Lower lobe of right lung (tissue), 2 donors: ENCODE results near the gene MT2A. TPM values are rescaled to one million over a fixed set of nuclear protein-coding genes. Genes with fewer than 3 reads are reported as not detected.

Source experiments
- ATAC-seq, 2 donors: fragments of 200-7000 bp; cut with Tn5 transposase; one replicate each; pipeline ENCODE4 v1.9.1; 2020 to 2022; ENCODE audit warnings: mild to moderate bottlenecking in 2 of 2, moderate library complexity in 2 of 2
- DNase-seq: peaks from one replicate; pipeline ENCODE4 v3.0.0-alpha.2; 2020
- H3K27ac ChIP-seq: fragments of 200-600 bp; one replicate; pipeline ENCODE4 v1.8.0; 2022
- H3K27me3 ChIP-seq: fragments of 200-600 bp; one replicate; pipeline ENCODE4 v1.8.0; 2022; ENCODE audit warnings: low read depth
- H3K36me3 ChIP-seq: fragments of 200-600 bp; one replicate; pipeline ENCODE4 v1.8.0; 2022; ENCODE audit warnings: mild to moderate bottlenecking
- H3K4me1 ChIP-seq: fragments of 200-600 bp; one replicate; pipeline ENCODE4 v1.8.0; 2022
- H3K4me3 ChIP-seq: fragments of 200-600 bp; one replicate; pipeline ENCODE4 v1.8.0; 2022; ENCODE audit warnings: mild to moderate bottlenecking
- H3K9me3 ChIP-seq: fragments of 200-600 bp; one replicate; pipeline ENCODE4 v1.8.0; 2022
- intact Hi-C: fragments of 100-400 bp; cut with DNase I; formaldehyde crosslinking; loops from one replicate; pipeline ENCODE4 v1.11.0; 2022
- total RNA-seq: library from RNA; stranded (reverse); fragmentation: NEBNext Ultra II Directional; extraction: Animal tissue kit (Norgen Biotek cat#: 25700); gene quantifications from one replicate; pipeline ENCODE4 v1.2.1, GENCODE V29; 2021
- TF ChIP-seq, protein P1 (sequence below): fragments of 200-600 bp; IDR thresholded peaks from one replicate; pipeline ENCODE4 v1.8.0; 2022; ENCODE audit warnings: antibody characterized with exemption, mild to moderate bottlenecking
- donor health status: DM: no; HTN: yes; CAD: no; lungs with severe emphysema.

MT2A gene
- total RNA-seq, 1 donor from 2014 or later = 223 TPM

GRCh38 chr16:56623637-56624036 is 15.3 kb downstream of the MT2A start:
- no peak for DNase-seq
- TF ChIP-seq, protein P1, sequence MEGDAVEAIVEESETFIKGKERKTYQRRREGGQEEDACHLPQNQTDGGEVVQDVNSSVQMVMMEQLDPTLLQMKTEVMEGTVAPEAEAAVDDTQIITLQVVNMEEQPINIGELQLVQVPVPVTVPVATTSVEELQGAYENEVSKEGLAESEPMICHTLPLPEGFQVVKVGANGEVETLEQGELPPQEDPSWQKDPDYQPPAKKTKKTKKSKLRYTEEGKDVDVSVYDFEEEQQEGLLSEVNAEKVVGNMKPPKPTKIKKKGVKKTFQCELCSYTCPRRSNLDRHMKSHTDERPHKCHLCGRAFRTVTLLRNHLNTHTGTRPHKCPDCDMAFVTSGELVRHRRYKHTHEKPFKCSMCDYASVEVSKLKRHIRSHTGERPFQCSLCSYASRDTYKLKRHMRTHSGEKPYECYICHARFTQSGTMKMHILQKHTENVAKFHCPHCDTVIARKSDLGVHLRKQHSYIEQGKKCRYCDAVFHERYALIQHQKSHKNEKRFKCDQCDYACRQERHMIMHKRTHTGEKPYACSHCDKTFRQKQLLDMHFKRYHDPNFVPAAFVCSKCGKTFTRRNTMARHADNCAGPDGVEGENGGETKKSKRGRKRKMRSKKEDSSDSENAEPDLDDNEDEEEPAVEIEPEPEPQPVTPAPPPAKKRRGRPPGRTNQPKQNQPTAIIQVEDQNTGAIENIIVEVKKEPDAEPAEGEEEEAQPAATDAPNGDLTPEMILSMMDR = no peak

GRCh38 chr16:56625140-56625942 is 17.0 kb downstream of the MT2A start, which contains the start of gene MT1E:
Gene MT1E (plus strand): TSS chr16:56625781. CDS start chr16:56625852, 71 bp downstream.
- H3K27me3 ChIP-seq = no peaks in the 10 kb centered on the region
- peak within 1 kb of the TSS; percentile 91 for H3K27ac ChIP-seq
- H3K4me3 ChIP-seq = peak within 1 kb of the TSS; percentile 64
- H3K36me3 ChIP-seq = no peaks in the 10 kb centered on the region
- TF ChIP-seq, protein P1 = no peak
- no peaks in the 10 kb centered on the region for H3K9me3 ChIP-seq
- intact Hi-C loops = no loop called here
- peak; percentile 91 to 97 for ATAC-seq
- peaks cover 14% of the 10 kb centered on the region for H3K4me1 ChIP-seq
- peak; percentile 88 for DNase-seq

More at GRCh38 chr16:56623637-56624036, 15.3 kb downstream of the MT2A start:
- H3K27ac ChIP-seq = no peak overlapping the region
- intact Hi-C loops = no loop called here
- no peak for ATAC-seq
- H3K4me1 ChIP-seq = peaks cover 14% of the 10 kb centered on the region
- H3K4me3 ChIP-seq = no peak overlapping the region
- H3K9me3 ChIP-seq = no peaks in the 10 kb centered on the region
- H3K27me3 ChIP-seq = no peaks in the 10 kb centered on the region
- no peaks in the 10 kb centered on the region for H3K36me3 ChIP-seq

DNA sequence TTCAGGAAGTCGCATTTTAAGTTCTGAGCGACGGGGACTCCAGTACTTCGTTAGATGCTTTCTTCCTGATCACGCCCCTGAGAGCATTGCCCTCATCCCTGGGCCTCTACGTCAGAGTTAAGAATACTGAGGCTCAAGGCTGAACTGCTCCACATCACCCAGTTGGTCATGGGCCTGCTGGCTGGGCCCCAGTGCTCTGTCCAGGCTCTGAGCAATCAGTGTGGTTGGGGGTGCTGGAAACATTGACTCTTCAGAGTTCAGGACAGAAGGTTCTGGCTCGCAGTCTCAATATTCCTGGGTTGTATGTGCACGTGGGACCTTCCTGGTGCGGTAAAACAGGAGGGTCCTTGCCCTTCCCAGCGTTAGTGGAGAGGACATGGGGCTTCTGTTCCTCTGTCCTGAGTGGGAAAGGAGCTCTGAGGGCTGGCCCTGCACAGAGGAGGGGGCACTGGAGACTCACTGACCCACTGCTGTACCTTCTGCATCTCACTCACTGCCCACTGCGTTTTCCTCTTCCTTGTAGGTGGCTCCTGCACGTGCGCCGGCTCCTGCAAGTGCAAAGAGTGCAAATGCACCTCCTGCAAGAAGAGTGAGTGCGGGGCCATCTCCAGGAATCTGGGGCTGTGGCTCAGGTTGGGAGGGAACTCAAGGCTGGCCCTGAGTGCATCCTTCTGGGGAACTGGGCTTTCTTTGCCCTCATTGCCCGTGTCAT is 17.7 kb downstream of the MT2A start:
- intact Hi-C loops = no loop called here
- DNase-seq (no peak), ATAC-seq (peak; percentile 52 to 72)

DNA sequence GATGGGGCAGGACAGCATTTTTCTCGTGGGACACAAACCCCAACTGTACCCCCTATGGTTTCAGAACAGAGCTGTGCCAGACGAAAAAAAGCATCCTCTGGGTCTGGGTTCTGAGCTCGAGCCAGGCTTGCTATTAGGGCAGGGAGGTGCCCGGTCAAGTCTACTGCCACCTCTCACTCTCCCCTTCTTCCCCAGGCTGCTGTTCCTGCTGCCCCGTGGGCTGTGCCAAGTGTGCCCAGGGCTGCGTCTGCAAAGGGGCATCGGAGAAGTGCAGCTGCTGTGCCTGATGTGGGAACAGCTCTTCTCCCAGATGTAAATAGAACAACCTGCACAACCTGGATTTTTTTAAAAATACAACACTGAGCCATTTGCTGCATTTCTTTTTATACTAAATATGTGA is 18.3 kb downstream of the MT2A start:
- peaks cover 14% of the 10 kb centered on the region for H3K4me1 ChIP-seq
- no peaks in the 10 kb centered on the region for H3K27me3 ChIP-seq
- H3K9me3 ChIP-seq = no peaks in the 10 kb centered on the region
- H3K36me3 ChIP-seq = no peaks in the 10 kb centered on the region
- TF ChIP-seq, protein P1 = no peak
- intact Hi-C loops = no loop called here
- peak overlapping the region; percentile 91 for H3K27ac ChIP-seq
- peak overlapping the region; percentile 64 for H3K4me3 ChIP-seq
- ATAC-seq = no peak
- no peak for DNase-seq

More for the DNA sequence above, 17.7 kb downstream of the MT2A start:
- H3K27ac ChIP-seq = peak overlapping the region; percentile 91
- no peaks in the 10 kb centered on the region for H3K36me3 ChIP-seq
- TF ChIP-seq, protein P1 = no peak
- peak overlapping the region; percentile 64 for H3K4me3 ChIP-seq
- no peaks in the 10 kb centered on the region for H3K27me3 ChIP-seq
- peaks cover 14% of the 10 kb centered on the region for H3K4me1 ChIP-seq
- no peaks in the 10 kb centered on the region for H3K9me3 ChIP-seq

DNA sequence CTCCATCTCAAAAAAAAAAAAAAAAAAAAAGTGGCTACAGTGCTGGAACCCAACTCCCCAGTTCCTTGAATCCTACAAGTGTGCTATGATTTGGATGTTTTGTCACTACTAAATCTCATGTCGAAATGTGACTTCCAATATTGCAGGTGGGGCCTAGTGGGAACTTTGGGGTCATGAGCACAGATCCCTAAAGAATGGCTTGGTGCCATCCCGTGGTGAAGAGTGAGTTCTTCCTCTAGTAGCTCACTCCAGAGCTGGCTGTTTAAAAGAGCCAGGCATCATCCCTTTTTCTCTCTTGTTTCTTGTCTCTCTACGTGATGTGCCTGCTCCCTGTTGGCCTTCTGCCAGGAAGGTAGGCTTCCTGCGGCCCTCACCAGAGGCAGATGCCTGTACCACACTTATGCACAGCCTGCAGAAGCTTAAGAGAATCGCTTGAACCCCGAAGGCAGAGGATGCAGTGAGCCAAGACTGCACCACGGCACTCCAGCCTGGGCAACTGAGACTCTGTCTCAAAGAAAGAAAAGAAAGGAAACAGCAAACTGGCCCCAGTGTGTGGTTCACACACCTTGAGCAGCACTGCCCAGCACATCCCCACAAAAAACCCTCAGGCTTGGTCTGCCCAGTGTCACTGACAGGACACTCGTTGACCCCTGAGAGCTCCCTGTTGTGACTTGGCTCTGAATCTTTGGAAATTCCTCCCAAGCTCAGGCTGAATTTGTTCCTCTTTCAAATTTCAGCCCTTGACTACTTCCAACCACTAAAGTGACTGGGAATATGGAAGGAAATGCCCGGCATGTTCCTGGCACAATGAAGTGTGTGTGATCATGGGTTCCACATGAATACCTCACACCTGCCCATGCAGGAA is 20.3 kb downstream of the MT2A start:
- intact Hi-C loops = no loop called here
- no peak for ATAC-seq
- Histone ChIP-seq H3K4me1 (peaks cover 28% of the 10 kb centered on the region), H3K27me3 (peaks cover 17% of the 10 kb centered on the region), H3K9me3 (no peaks in the 10 kb centered on the region), H3K27ac (no peak overlapping the region), H3K36me3 (no peaks in the 10 kb centered on the region), H3K4me3 (no peak overlapping the region)
- DNase-seq = no peak
- TF ChIP-seq, protein P1 = no peak
